Ishikawa (cell line): ENCODE results near the gene SMARCB1.

ENCODE experiments used
- CEBPB ChIP-seq: IDR thresholded peaks from 2 replicates; pipeline ENCODE4 v1.6.1; 2012
- CREB1 ChIP-seq: IDR thresholded peaks from 2 replicates; pipeline ENCODE4 v1.6.1; 2012; ENCODE audit warnings: low read depth
- EGR1 ChIP-seq: IDR thresholded peaks from 2 replicates; pipeline ENCODE4 v1.6.1; 2012
- EP300 ChIP-seq: IDR thresholded peaks from 2 replicates; pipeline ENCODE4 v1.6.1; 2012; ENCODE audit warnings: borderline replicate concordance
- FOXM1 ChIP-seq: IDR thresholded peaks from 2 replicates; pipeline ENCODE4 v1.6.1; 2012; ENCODE audit warnings: low read depth, borderline replicate concordance
- RAD21 ChIP-seq: IDR thresholded peaks from 2 replicates; pipeline ENCODE4 v1.6.1; 2012; ENCODE audit warnings: low read depth
- TAF1 ChIP-seq: IDR thresholded peaks from 2 replicates; pipeline ENCODE4 v1.6.1; 2012; ENCODE audit warnings: low read depth, mild to moderate bottlenecking
- TCF12 ChIP-seq: IDR thresholded peaks from 2 replicates; pipeline ENCODE4 v1.6.1; 2012; ENCODE audit warnings: low read depth
- TEAD4 ChIP-seq: IDR thresholded peaks from 2 replicates; pipeline ENCODE4 v1.6.1; 2012
- YY1 ChIP-seq: IDR thresholded peaks from 2 replicates; pipeline ENCODE4 v1.6.1; 2012; ENCODE audit warnings: low read depth
- ZBTB7A ChIP-seq: IDR thresholded peaks from 2 replicates; pipeline ENCODE4 v1.6.1; 2012; ENCODE audit warnings: low read depth
- TF ChIP-seq, protein P1 (sequence below): IDR thresholded peaks from 2 replicates; pipeline ENCODE4 v1.6.1; 2012; ENCODE audit warnings: low read depth, mild to moderate bottlenecking
- TF ChIP-seq, protein P2 (sequence below): IDR thresholded peaks from 2 replicates; pipeline ENCODE4 v1.6.1; 2012

DNA sequence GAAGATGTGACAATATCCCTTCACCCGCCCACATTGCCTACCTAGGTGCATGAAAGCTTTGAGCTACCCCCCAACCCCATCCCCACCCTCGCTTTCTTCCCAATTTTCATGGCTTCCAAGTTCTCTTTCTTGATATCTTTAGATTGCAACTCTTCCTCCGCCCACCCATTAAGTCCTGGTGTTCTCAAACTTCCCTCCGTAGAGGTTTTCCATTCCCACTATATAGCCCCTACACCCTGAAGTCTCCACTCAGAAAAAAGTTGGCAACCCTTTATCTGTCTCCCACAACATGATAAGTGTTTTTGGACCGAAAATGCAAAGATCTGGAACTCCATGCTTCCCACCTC is 36.4 kb upstream of the SMARCB1 start:
- no peak for TF ChIP-seq RAD21
- TF ChIP-seq CREB1: no peak
- no peak for TF ChIP-seq EP300
- TF ChIP-seq, protein P1, sequence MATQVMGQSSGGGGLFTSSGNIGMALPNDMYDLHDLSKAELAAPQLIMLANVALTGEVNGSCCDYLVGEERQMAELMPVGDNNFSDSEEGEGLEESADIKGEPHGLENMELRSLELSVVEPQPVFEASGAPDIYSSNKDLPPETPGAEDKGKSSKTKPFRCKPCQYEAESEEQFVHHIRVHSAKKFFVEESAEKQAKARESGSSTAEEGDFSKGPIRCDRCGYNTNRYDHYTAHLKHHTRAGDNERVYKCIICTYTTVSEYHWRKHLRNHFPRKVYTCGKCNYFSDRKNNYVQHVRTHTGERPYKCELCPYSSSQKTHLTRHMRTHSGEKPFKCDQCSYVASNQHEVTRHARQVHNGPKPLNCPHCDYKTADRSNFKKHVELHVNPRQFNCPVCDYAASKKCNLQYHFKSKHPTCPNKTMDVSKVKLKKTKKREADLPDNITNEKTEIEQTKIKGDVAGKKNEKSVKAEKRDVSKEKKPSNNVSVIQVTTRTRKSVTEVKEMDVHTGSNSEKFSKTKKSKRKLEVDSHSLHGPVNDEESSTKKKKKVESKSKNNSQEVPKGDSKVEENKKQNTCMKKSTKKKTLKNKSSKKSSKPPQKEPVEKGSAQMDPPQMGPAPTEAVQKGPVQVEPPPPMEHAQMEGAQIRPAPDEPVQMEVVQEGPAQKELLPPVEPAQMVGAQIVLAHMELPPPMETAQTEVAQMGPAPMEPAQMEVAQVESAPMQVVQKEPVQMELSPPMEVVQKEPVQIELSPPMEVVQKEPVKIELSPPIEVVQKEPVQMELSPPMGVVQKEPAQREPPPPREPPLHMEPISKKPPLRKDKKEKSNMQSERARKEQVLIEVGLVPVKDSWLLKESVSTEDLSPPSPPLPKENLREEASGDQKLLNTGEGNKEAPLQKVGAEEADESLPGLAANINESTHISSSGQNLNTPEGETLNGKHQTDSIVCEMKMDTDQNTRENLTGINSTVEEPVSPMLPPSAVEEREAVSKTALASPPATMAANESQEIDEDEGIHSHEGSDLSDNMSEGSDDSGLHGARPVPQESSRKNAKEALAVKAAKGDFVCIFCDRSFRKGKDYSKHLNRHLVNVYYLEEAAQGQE: no peak
- TF ChIP-seq EGR1: no peak
- TF ChIP-seq YY1: no peak
- no peak for TF ChIP-seq TEAD4
- no peak for TF ChIP-seq TAF1
- no peak for TF ChIP-seq FOXM1
- TF ChIP-seq ZBTB7A: 0 out of 2 replicates have a peak, but pooled peaks have one; percentile 1
- TF ChIP-seq CEBPB: no peak
- TF ChIP-seq, protein P2, sequence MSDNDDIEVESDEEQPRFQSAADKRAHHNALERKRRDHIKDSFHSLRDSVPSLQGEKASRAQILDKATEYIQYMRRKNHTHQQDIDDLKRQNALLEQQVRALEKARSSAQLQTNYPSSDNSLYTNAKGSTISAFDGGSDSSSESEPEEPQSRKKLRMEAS: no peak
- no peak for TF ChIP-seq TCF12
